HCT116 (cell line): ENCODE data around the gene GMDS. TPM values are rescaled to one million over a fixed set of nuclear protein-coding genes. Genes with fewer than 3 reads are reported as not detected.

Experiments used
- ATAC-seq: fragments of 200-7000 bp; cut with Tn5 transposase; 2 replicates; pipeline ENCODE4 v1.9.1; 2020; ENCODE audit warnings: mild to moderate bottlenecking, moderate library complexity
- BruUV-seq: library from RNA; stranded (reverse); fragments of 400-500 nt; replicated peaks from 2 replicates; lab custom pipeline; 2021; lab: Mats Ljungman, UMichigan
- CTCF ChIA-PET: fragments of 300-600 bp; sonication (Branson Sonifier 250); formaldehyde crosslinking; loops from one replicate; lab custom pipeline; 2021; ENCODE audit warnings: antibody characterized with exemption; lab: Charles Lee
- POLR2A ChIA-PET: fragments of 300-600, 350-600 bp; sonication (Branson Sonifier 250); formaldehyde crosslinking; loops from one replicate; lab custom pipeline; 2021; ENCODE audit warnings: antibody characterized with exemption; lab: Charles Lee
- RAD21 ChIA-PET, 2 experiments: fragments of 300-600 bp; sonication (Branson Sonifier 250); formaldehyde crosslinking; loops; one replicate each; lab custom pipeline; 2023; ENCODE audit warnings: low total read pairs in 2 of 2; ENCODE audit not compliant: uncharacterized antibody in 2 of 2, unreplicated experiment in 2 of 2, low non-redundant PET in 1 of 2; lab: Charles Lee
- DNase-seq: peaks from one replicate; pipeline ENCODE4 v3.0.0-alpha.2; 2010; ENCODE audit warnings: low read depth, low spot score
- H2AFZ ChIP-seq: fragments of 200-600 bp; shearing (Covaris generic), sonication (generic); 2 replicates; pipeline ENCODE4 v1.6.1; 2017; ENCODE audit warnings: low read depth, mixed run types, mixed read lengths, antibody characterized with exemption, low read length; ENCODE audit not compliant: poor library complexity, severe bottlenecking
- H3K27ac ChIP-seq: 2 replicates; pipeline ENCODE4 v1.5.1; 2012; ENCODE audit warnings: low read depth, low read length
- H3K27me3 ChIP-seq: fragments of 200-600 bp; sonication (generic); 2 replicates; pipeline ENCODE4 v1.6.1; 2016; ENCODE audit warnings: mixed run types, low read length, mixed read lengths; ENCODE audit not compliant: insufficient read depth
- H3K36me3 ChIP-seq, 2 experiments: fragments of 200-500 bp in 1 of 2; fragments of 200-600 bp in 1 of 2; sonication (Bioruptor generic) in 1 of 2; sonication (generic) in 1 of 2; 2 replicates each; pipeline versions ENCODE4 v1.5.1 to v1.6.1; 2014 to 2016; ENCODE audit warnings: low read length in 2 of 2, inconsistent platforms in 1 of 2, mixed read lengths in 1 of 2, mixed run types in 1 of 2; ENCODE audit not compliant: insufficient read depth in 2 of 2, control insufficient read depth in 1 of 2
- H3K4me1 ChIP-seq, 2 experiments: fragments of 200-600 bp in 1 of 2; sonication (generic) in 1 of 2; 2 replicates each; pipeline versions ENCODE4 v1.5.1 to v1.6.1; 2012 to 2017; ENCODE audit warnings: low read length in 2 of 2, inconsistent platforms in 1 of 2, mild to moderate bottlenecking in 1 of 2, mixed read lengths in 1 of 2, mixed run types in 1 of 2, moderate library complexity in 1 of 2; ENCODE audit not compliant: insufficient read depth in 2 of 2, control insufficient read depth in 1 of 2
- H3K4me2 ChIP-seq: fragments of 200-600 bp; sonication (generic); 2 replicates; pipeline ENCODE4 v1.6.1; 2017; ENCODE audit warnings: mixed run types, low read length, mixed read lengths
- H3K4me3 ChIP-seq, 2 experiments: fragments of 200-600 bp in 1 of 2; sonication (generic) in 1 of 2; replicated peaks in 1 of 2; 2 replicates each; pipeline ENCODE4 v1.5.1; 2011 to 2016; ENCODE audit warnings: low read length in 2 of 2, control low read depth in 1 of 2, low read depth in 1 of 2, mild to moderate bottlenecking in 1 of 2, mixed read lengths in 1 of 2, mixed run types in 1 of 2
- H3K79me2 ChIP-seq: fragments of 200-600 bp; sonication (generic); 2 replicates; pipeline ENCODE4 v1.6.1; 2017; ENCODE audit warnings: mild to moderate bottlenecking, mixed run types, low read length, moderate library complexity, mixed read lengths; ENCODE audit not compliant: insufficient read depth
- H3K9ac ChIP-seq: fragments of 200-600 bp; sonication (generic); 2 replicates; pipeline ENCODE4 v1.6.1; 2016; ENCODE audit warnings: low read length, mixed read lengths
- H3K9me2 ChIP-seq: fragments of 200-600 bp; sonication (generic), shearing (Covaris generic); 2 replicates; pipeline ENCODE4 v1.6.1; 2017; ENCODE audit warnings: mixed run types, mild to moderate bottlenecking, moderate library complexity; ENCODE audit not compliant: insufficient read depth
- H3K9me3 ChIP-seq, 2 experiments: fragments of 200-500 bp in 1 of 2; fragments of 200-600 bp in 1 of 2; sonication (Bioruptor generic) in 1 of 2; sonication (generic) in 1 of 2; 2 replicates each; pipeline ENCODE4 v1.6.1; 2014 to 2017; ENCODE audit warnings: low read length in 2 of 2, mixed read lengths in 2 of 2, inconsistent platforms in 1 of 2, low read depth in 1 of 2, mild to moderate bottlenecking in 1 of 2, mixed run types in 1 of 2, moderate library complexity in 1 of 2; ENCODE audit not compliant: control insufficient read depth in 1 of 2, insufficient read depth in 1 of 2
- H4K20me1 ChIP-seq: fragments of 200-600 bp; sonication (generic), shearing (Covaris generic); 2 replicates; pipeline ENCODE4 v1.6.1; 2017; ENCODE audit warnings: mixed run types, mild to moderate bottlenecking, moderate library complexity; ENCODE audit not compliant: insufficient read depth
- CBX3 ChIP-seq: IDR thresholded peaks from 2 replicates; pipeline ENCODE4 v1.6.1; 2012; ENCODE audit warnings: low read depth
- CEBPB ChIP-seq: IDR thresholded peaks from 2 replicates; pipeline ENCODE4 v1.6.1; 2012; ENCODE audit warnings: low read depth
- EGR1 ChIP-seq: IDR thresholded peaks from 2 replicates; pipeline ENCODE4 v1.6.1; 2012; ENCODE audit warnings: low read depth
- ELF1 ChIP-seq: IDR thresholded peaks from 2 replicates; pipeline ENCODE4 v1.6.1; 2012; ENCODE audit warnings: low read depth, borderline replicate concordance
- EZH2 ChIP-seq: fragments of 200-600 bp; sonication (generic); IDR thresholded peaks from 2 replicates; pipeline ENCODE4 v1.6.1; 2017; ENCODE audit warnings: antibody characterized with exemption, mixed run types
- EZH2phosphoT487 ChIP-seq: fragments of 200-600 bp; IDR thresholded peaks from 2 replicates; pipeline ENCODE4 v1.6.1; 2018; ENCODE audit warnings: antibody characterized with exemption, borderline replicate concordance
- JUND ChIP-seq: IDR thresholded peaks from 2 replicates; pipeline ENCODE4 v1.6.1; 2012
- POLR2A ChIP-seq: IDR thresholded peaks from 2 replicates; pipeline ENCODE4 v1.7.0; 2011; ENCODE audit warnings: borderline replicate concordance; ENCODE audit not compliant: insufficient read depth, insufficient read length; ENCODE audit errors: extremely low read depth
- RAD21 ChIP-seq: IDR thresholded peaks from 2 replicates; pipeline ENCODE4 v1.6.1; 2012; ENCODE audit warnings: low read depth, mild to moderate bottlenecking
- SIN3A ChIP-seq: IDR thresholded peaks from 2 replicates; pipeline ENCODE4 v1.6.1; 2012; ENCODE audit warnings: low read depth
- SP1 ChIP-seq: IDR thresholded peaks from 2 replicates; pipeline ENCODE4 v1.6.1; 2012; ENCODE audit warnings: low read depth
- SRF ChIP-seq: IDR thresholded peaks from 2 replicates; pipeline ENCODE4 v1.6.1; 2012; ENCODE audit warnings: low read depth
- TCF7L2 ChIP-seq: IDR thresholded peaks from 2 replicates; pipeline ENCODE4 v1.7.0; 2011; ENCODE audit warnings: borderline replicate concordance, inconsistent platforms; ENCODE audit not compliant: insufficient read depth, insufficient read length; ENCODE audit errors: extremely low read depth
- YY1 ChIP-seq: IDR thresholded peaks from 2 replicates; pipeline ENCODE4 v1.6.1; 2011; ENCODE audit warnings: low read length, low read depth, moderate library complexity, mild to moderate bottlenecking; ENCODE audit not compliant: insufficient replicate concordance; ENCODE audit errors: extremely low read depth
- ZFX ChIP-seq: fragments of 450-650 bp; IDR thresholded peaks from 2 replicates; pipeline ENCODE4 v1.6.1; 2017
- ZNF274 ChIP-seq: fragments of 200-500 bp; sonication (Bioruptor generic); IDR thresholded peaks from 2 replicates; pipeline ENCODE4 v1.6.1; 2014; ENCODE audit warnings: mild to moderate bottlenecking, low read depth, low read length, inconsistent platforms
- intact Hi-C: fragments of 100-400 bp; cut with micrococcal nuclease; formaldehyde crosslinking; loops from 2 replicates; pipeline ENCODE4 v1.10.0; 2022
- total RNA-seq: library from RNA; stranded (reverse); gene quantifications from one replicate; pipeline ENCODE4 v1.2.1, GENCODE V29; 2021; ENCODE audit not compliant: unreplicated experiment
- TF ChIP-seq, protein P1 (sequence below): IDR thresholded peaks from 2 replicates; pipeline ENCODE4 v1.6.1; 2012
- TF ChIP-seq, protein P2 (sequence below): IDR thresholded peaks from 2 replicates; pipeline ENCODE4 v1.6.1; 2012; ENCODE audit warnings: low read depth
- TF ChIP-seq, protein P3 (sequence below), 3 experiments: fragments of 200-600 bp in 1 of 3; sonication (generic) in 1 of 3; IDR thresholded peaks in 2 of 3; conservative IDR thresholded peaks in 1 of 3; 2 replicates each; pipeline ENCODE4 v1.5.1; 2012 to 2017; ENCODE audit warnings: low read depth in 2 of 3, low read length in 2 of 3, antibody characterized with exemption in 1 of 3, borderline replicate concordance in 1 of 3, control low read depth in 1 of 3, mild to moderate bottlenecking in 1 of 3, mixed read lengths in 1 of 3, mixed run types in 1 of 3, moderate library complexity in 1 of 3; ENCODE audit not compliant: insufficient read depth in 1 of 3
- TF ChIP-seq, protein P4 (sequence below): IDR thresholded peaks from 2 replicates; pipeline ENCODE4 v1.6.1; 2012

Gene GMDS
- total RNA-seq, 1 experiment from 2014 or later = 34.4 TPM

DNA sequence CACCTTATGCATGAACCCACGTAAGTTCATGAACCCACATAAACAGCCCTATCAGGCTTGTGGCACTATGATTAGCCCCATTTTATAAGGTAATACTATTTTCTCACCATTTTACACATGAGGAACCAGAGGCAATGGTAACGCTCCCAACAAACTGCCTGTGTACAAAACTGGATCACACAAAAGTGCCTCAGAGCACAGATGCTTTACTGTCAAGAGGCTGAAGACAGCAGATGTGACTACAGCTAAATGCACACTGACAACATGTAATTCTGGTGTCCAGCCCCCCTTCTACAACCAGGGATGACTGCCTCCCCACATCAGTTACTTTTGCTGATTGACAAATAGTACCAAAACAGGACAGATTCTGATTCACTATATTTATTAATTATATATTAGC, 69.6 kb downstream of the GMDS start:
- Histone ChIP-seq H3K79me2 (no peaks in the 10 kb centered on the region), H3K27me3 (no peaks in the 10 kb centered on the region), H3K4me1 (no peaks in the 10 kb centered on the region), H3K4me3 (no peak overlapping the region), H3K9me3 (no peaks in the 10 kb centered on the region; a peak in 1 of 4 replicates), H4K20me1 (no peaks in the 10 kb centered on the region), H3K9ac (no peak overlapping the region), H2AFZ (no peak overlapping the region), H3K27ac (no peak overlapping the region), H3K9me2 (no peaks in the 10 kb centered on the region), H3K4me2 (no peak overlapping the region), H3K36me3 (no peaks in the 10 kb centered on the region)
- DNase-seq = no peak
- ChIA-PET CTCF (no interaction called here), RAD21 (no interaction called here), POLR2A (no interaction called here)
- no TSS peak for BruUV-seq
- ATAC-seq = no peak
- no peak for TF ChIP-seq SRF
- no peak for TF ChIP-seq TCF7L2
- TF ChIP-seq, protein P1, sequence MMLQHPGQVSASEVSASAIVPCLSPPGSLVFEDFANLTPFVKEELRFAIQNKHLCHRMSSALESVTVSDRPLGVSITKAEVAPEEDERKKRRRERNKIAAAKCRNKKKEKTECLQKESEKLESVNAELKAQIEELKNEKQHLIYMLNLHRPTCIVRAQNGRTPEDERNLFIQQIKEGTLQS = no peak
- no peak for TF ChIP-seq CEBPB
- no peak for TF ChIP-seq EZH2phosphoT487
- TF ChIP-seq RAD21 = no peak
- no peak for TF ChIP-seq ZNF274
- TF ChIP-seq ELF1 = no peak
- no peak for TF ChIP-seq JUND
- TF ChIP-seq ZFX = no peak
- no peak for TF ChIP-seq EZH2
- no peak for TF ChIP-seq SIN3A
- no peak for TF ChIP-seq EGR1
- no peak for TF ChIP-seq POLR2A
- TF ChIP-seq, protein P2, sequence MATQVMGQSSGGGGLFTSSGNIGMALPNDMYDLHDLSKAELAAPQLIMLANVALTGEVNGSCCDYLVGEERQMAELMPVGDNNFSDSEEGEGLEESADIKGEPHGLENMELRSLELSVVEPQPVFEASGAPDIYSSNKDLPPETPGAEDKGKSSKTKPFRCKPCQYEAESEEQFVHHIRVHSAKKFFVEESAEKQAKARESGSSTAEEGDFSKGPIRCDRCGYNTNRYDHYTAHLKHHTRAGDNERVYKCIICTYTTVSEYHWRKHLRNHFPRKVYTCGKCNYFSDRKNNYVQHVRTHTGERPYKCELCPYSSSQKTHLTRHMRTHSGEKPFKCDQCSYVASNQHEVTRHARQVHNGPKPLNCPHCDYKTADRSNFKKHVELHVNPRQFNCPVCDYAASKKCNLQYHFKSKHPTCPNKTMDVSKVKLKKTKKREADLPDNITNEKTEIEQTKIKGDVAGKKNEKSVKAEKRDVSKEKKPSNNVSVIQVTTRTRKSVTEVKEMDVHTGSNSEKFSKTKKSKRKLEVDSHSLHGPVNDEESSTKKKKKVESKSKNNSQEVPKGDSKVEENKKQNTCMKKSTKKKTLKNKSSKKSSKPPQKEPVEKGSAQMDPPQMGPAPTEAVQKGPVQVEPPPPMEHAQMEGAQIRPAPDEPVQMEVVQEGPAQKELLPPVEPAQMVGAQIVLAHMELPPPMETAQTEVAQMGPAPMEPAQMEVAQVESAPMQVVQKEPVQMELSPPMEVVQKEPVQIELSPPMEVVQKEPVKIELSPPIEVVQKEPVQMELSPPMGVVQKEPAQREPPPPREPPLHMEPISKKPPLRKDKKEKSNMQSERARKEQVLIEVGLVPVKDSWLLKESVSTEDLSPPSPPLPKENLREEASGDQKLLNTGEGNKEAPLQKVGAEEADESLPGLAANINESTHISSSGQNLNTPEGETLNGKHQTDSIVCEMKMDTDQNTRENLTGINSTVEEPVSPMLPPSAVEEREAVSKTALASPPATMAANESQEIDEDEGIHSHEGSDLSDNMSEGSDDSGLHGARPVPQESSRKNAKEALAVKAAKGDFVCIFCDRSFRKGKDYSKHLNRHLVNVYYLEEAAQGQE = no peak
- TF ChIP-seq, protein P3, sequence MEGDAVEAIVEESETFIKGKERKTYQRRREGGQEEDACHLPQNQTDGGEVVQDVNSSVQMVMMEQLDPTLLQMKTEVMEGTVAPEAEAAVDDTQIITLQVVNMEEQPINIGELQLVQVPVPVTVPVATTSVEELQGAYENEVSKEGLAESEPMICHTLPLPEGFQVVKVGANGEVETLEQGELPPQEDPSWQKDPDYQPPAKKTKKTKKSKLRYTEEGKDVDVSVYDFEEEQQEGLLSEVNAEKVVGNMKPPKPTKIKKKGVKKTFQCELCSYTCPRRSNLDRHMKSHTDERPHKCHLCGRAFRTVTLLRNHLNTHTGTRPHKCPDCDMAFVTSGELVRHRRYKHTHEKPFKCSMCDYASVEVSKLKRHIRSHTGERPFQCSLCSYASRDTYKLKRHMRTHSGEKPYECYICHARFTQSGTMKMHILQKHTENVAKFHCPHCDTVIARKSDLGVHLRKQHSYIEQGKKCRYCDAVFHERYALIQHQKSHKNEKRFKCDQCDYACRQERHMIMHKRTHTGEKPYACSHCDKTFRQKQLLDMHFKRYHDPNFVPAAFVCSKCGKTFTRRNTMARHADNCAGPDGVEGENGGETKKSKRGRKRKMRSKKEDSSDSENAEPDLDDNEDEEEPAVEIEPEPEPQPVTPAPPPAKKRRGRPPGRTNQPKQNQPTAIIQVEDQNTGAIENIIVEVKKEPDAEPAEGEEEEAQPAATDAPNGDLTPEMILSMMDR (IDR thresholded peaks at IDR 0.05 in 2 of 3, conservative IDR thresholded peaks at IDR 0.05 in 1 of 3; ENCODE audit: borderline replicate concordance in 1 of 3, insufficient read depth in 1 of 3, low read depth in 2 of 3, low read length in 2 of 3) = no peak
- no peak for TF ChIP-seq YY1
- TF ChIP-seq SP1 = no peak
- no peak for TF ChIP-seq CBX3
- TF ChIP-seq, protein P4, sequence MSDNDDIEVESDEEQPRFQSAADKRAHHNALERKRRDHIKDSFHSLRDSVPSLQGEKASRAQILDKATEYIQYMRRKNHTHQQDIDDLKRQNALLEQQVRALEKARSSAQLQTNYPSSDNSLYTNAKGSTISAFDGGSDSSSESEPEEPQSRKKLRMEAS = no peak
- intact Hi-C loops = no loop called here
